Measurements from ENCODE around the gene RPS16. TPM values are rescaled to one million over a fixed set of nuclear protein-coding genes. Genes with fewer than 3 reads are reported as not detected.

RPS16 gene
- total and polyA plus RNA-seq, 9 of the 15 experiments (the other 6 are each of a cell fraction or from before 2014, with no cell fraction given), result 82.6 to 3,671 (median 2,204) TPM

- TF ChIP-seq ZBTB11 (CRISPR knock-in tag; IDR thresholded peaks at IDR 0.05) (0 out of 6 replicates have a peak, but pooled peaks of 1 of the 3 experiments have one; percentile 29), NELFE (IDR thresholded peaks at IDR 0.05; ENCODE audit: insufficient read depth, insufficient read length) (no peak), PKNOX1 (IDR thresholded peaks at IDR 0.05) (peak; percentile 6; the same call in 1 of the 2 replicates), BMI1 (IDR thresholded peaks at IDR 0.05; ENCODE audit: low read length) (no peak), BHLHE40 (IDR thresholded peaks at IDR 0.05; ENCODE audit: low read length) (peak; percentile 100), YY1 (IDR thresholded peaks at IDR 0.05; ENCODE audit: borderline replicate concordance in 1 of 3, control insufficient read depth in 1 of 3, extremely low read depth in 1 of 3, insufficient read depth in 3 of 3, insufficient read length in 1 of 3, insufficient replicate concordance in 2 of 3, low read depth in 1 of 3, low read length in 2 of 3) (peak in 2 of 3 experiments; percentile 8 to 32), CREB3 (tag; conservative IDR thresholded peaks at IDR 0.05; ENCODE audit: low read depth) (no peak), HMGXB4 (CRISPR knock-in tag; IDR thresholded peaks at IDR 0.05) (0 out of 2 replicates have a peak, but pooled peaks have one; percentile 33), ZNF449 (CRISPR knock-in tag; IDR thresholded peaks at IDR 0.05) (no peak), EGR1 (conservative IDR thresholded peaks at IDR 0.05) (peak; percentile 56; the same call in 1 of the 2 replicates), ZNF263 (CRISPR knock-in tag; IDR thresholded peaks at IDR 0.05; ENCODE audit: borderline replicate concordance) (peak; percentile 76; the same call in 1 of the 2 replicates), ETS2 (tag; IDR thresholded peaks at IDR 0.05; ENCODE audit: borderline replicate concordance, poor library complexity, severe bottlenecking) (no peak), NR4A1 (CRISPR knock-in tag; IDR thresholded peaks at IDR 0.05) (no peak), NR4A1 (tag; IDR thresholded peaks at IDR 0.05) (peak; percentile 56; the same call in 1 of the 2 replicates)
Observed at GRCh38 chr19:39403331-39404312, 32.1 kb downstream of the RPS16 start (continued).

All from K562 (cell line).